NCI-H524 (cell line): ENCODE data around the gene HSPA5.
"Not testable (repeated sequence)": the region's sequence is repeated elsewhere in the genome, so short reads cannot be mapped to it uniquely, and the experiment has no call there.

Experiments
- DNase-seq, 2 experiments: peaks; one replicate each; lab custom pipeline; 2025; lab: John Stamatoyannopoulos, UW

HSPA5 gene

GRCh38 chr9:125241863-125242739 is 958 bp upstream of the HSPA5 start:
- DNase-seq = peak in 1 of 2 experiments; percentile 50

GRCh38 chr9:125240649-125240999 is 519 bp downstream of the HSPA5 start:
- peak in 1 of 2 experiments; percentile 60 for DNase-seq

GRCh38 chr9:125239631-125240597 is 1.2 kb downstream of the HSPA5 start:
- no peak for DNase-seq

- DNase-seq = no peak
Measured at GRCh38 chr9:125238915-125239446, 2.2 kb downstream of the HSPA5 start.

GRCh38 chr9:125238127-125238914 is 2.8 kb downstream of the HSPA5 start:
- no peak for DNase-seq

GRCh38 chr9:125236520-125237159 is 4.5 kb downstream of the HSPA5 start:
- DNase-seq = not testable (repeated sequence)

- DNase-seq = no peak
Measured at GRCh38 chr9:125235804-125236519, 5.2 kb downstream of the HSPA5 start.

GRCh38 chr9:125234099-125234498 is 7.0 kb downstream of the HSPA5 start:
- not testable (repeated sequence) for DNase-seq

GRCh38 chr9:125233678-125234077 is 7.5 kb downstream of the HSPA5 start:
- DNase-seq = no peak

- DNase-seq = no peak
Measured at GRCh38 chr9:125227761-125228160, 13.4 kb downstream of the HSPA5 start.

GRCh38 chr9:125224858-125225257 is 16.3 kb downstream of the HSPA5 start:
- not testable (repeated sequence) for DNase-seq

- no peak for DNase-seq
Measured at GRCh38 chr9:125218621-125219020, 22.5 kb downstream of the HSPA5 start.

- no peak for DNase-seq
Measured at GRCh38 chr9:125214186-125214585, 27.0 kb downstream of the HSPA5 start.

GRCh38 chr9:125204477-125204876 is 36.7 kb downstream of the HSPA5 start:
- no peak for DNase-seq

- DNase-seq = peak; percentile 90 to 98
Measured at GRCh38 chr9:125202846-125203618, 38.1 kb downstream of the HSPA5 start.

GRCh38 chr9:125200216-125201047 is 40.7 kb downstream of the HSPA5 start, which contains the start of gene RABEPK:
Gene RABEPK, plus strand, starts transcription at chr9:125200542. Its CDS starts 2,472 bp downstream, at chr9:125203014.
- peak; percentile 93 to 96 for DNase-seq

GRCh38 chr9:125195591-125195990 is 45.6 kb downstream of the HSPA5 start:
- not testable (repeated sequence) for DNase-seq

GRCh38 chr9:125194466-125194865 is 46.7 kb downstream of the HSPA5 start:
- DNase-seq = not testable (repeated sequence)
